ENCODE results near the gene GPC6.
"Not testable (repeated sequence)": the region's sequence is repeated elsewhere in the genome, so short reads cannot be mapped to it uniquely, and the experiment has no call there.

The GPC6 gene

DNA sequence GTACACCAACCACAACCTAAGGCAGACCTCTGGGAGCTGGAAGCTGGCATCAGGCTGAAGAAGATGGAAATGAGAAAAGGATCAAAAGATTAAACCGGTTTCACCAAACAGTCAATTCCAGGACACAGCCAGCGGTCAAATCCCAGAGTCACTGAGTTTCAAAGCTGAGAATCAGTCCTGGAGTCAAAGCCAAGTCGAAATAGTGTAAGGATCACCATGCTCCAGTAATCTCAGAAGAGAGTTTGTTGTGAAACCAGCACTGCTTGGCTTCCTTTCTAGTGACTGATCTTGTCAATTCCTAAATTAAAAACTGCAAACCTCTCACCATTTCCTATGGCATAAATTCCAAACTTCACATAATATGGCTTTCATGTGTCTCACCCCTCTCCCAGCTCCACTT lies 198.8 kb downstream of the GPC6 start:
- no peak for DNase-seq

GRCh38 chr13:93430381-93430780 lies 203.8 kb downstream of the GPC6 start:
- DNase-seq, result no peak

- no peak for DNase-seq
Observed at GRCh38 chr13:93435651-93436050, 209.0 kb downstream of the GPC6 start.

- no peak for DNase-seq
Observed at GRCh38 chr13:93437081-93437480, 210.5 kb downstream of the GPC6 start.

- no peak for DNase-seq
Observed at GRCh38 chr13:93446238-93446637, 219.6 kb downstream of the GPC6 start.

DNA sequence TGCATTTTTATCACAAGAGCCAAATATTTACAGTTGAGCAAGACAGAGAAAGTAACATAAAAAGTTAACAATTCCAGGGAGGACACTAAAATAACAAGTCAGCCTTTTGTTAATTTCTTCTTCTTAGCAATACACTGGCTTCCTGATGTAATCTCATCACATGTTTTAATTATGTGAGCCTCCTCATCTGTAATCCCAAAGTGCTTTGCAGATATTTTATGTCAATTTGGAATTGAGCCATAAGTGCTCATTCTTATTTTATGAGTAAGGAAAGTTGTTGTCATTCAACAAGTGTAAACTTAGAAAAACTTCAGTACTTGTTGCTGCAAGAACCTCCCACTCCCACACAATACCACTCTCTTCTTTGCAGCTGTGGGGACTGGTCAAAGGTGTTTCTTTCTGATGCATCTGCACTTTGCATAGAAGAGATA lies 223.6 kb downstream of the GPC6 start:
- no peak for DNase-seq

DNA sequence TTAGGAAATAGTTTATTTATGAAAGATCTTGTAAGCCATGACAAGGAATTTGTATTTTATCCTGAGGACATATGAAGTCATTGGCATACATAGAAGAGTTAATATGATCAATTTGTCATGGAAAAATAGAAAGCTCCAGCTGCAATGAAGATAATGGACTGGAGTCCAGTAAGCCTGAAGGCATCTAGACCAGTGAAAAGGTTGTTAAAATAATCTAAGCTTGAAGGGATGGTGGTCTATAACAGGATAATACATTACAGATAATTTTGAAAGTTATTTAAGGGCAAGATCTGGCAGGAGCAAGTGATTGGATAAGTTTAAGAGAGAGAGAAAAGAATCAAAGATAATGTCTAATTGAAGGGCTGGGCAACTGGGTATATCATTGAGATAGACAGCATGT lies 224.2 kb downstream of the GPC6 start:
- DNase-seq, result no peak

DNA sequence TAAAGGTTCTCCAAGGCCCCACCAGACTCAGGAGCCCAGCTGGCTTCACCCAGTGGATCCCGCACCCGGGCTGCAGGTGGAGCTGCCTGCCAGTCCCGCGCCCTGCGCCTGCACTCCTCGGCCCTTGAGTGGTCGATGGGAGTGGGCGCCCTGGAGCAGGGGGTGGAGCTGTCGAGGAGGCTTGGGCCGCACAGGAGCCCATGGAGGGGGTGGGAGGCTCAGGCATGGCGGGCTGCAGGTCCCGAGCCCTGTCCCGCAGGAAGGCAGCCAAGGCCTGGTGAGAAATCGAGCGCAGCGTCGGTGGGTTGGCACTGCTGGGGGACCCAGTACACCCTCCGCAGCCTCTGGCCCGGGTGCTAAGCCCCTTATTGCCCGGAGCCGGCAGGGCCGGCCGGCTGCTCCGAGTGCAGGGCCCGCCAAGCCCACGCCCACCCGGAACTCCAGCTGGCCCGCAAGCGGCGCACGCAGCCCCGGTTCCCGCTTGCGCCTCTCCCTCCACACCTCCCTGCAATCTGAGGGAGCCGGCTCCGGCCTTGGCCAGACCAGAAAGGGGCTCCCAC lies 228.1 kb downstream of the GPC6 start:
- DNase-seq, result not testable (repeated sequence)

DNA sequence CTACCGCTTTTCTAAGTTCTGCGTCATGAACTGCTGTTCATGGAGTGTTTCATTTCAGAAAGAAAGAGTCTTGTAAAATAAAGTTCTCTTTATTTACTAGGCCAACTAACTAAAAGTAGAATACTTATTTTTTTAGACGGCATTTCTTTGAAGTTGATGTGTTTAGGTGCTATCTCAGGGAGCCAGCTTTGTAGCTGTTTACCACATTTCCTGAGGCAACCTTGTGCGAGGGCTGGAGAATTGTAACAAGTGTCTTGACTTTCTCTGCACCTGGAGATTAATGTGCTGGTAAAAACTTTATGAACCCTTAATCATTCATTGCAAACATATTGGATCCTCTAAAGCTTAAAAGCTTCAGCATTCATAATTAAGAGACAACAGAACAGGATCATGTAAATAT lies 229.3 kb downstream of the GPC6 start:
- no peak for DNase-seq

DNA sequence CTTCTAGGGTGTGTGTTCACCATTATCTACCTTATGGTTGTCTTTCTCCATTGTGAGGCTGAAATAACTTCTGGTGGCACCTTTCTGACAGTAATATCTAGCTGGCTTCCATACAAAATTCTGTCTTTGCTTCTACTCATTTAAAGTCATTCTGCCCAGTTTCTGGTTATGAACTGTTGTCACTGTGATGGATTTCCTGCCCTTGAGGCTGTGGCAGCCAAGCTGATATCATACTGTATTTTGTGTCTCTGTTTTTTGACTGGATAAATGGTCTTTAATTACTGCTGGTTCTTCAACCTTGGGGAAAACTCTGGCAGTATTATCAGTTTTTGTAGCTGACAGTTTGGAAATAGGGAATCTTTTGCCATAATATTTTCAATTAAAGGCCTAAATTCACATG lies 233.4 kb downstream of the GPC6 start:
- no peak for DNase-seq

DNA sequence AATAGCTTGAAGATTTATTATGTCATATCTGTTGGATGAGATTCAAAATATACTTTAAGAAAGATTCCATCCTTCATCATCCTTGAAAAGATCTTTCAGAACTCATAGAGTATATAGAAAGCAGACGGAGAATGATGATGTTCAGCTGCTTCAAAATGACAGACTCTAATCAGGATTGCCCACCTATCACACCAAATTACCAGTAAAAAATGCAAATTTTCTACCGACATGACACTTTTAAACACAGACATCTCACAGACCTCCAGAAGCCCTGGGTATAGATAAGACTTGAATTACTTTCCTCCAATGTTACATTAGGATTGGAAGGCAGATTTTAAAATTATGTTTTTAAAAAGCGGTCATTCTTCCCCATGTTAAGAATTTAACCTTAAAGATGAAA lies 235.5 kb downstream of the GPC6 start:
- no peak for DNase-seq

DNA sequence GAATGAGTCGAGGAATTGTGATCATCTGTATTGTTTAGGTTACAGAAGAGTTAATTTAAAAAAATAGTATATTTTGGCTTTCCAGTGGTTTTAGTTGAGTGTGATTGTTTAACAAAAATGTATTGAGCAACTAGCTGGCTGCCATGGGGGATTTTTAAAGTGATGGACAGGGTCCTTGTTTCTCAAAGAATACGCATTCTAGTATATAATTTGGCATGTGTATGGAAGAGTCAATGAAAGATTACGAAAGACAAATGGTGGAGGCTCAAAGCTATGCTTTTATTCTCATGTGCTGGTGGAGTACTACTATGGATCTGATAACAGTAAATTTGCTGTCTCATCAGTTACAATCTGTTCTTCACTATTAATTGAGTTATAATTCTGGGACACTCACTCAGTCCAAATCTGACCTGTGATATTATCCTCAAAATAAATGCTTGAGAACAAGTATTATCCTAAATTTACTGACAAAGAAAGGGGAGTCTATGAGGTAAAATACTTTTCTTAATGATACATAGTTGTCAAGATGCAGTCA lies 240.0 kb downstream of the GPC6 start:
- DNase-seq, result no peak

GRCh38 chr13:93467175-93467574 lies 240.6 kb downstream of the GPC6 start:
- DNase-seq, result no peak

DNA sequence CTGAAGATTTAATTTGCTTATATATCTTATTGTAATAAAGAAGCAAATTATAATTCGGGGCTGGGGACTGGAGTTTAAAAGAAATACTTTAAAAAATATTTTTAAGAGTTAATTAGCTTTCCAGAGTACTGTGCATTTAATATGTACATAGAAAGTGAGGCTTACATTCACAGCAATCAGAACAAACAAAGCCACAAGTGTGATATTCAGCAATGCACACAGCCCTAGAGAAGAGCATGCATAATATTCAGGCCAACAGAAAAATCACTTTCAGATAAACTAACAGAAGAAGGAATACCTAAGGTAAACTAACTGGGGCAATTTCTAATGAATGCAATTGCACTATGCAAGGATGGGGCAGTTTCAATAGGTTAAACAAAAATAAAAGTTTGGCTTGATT lies 241.8 kb downstream of the GPC6 start:
- no peak for DNase-seq

DNA sequence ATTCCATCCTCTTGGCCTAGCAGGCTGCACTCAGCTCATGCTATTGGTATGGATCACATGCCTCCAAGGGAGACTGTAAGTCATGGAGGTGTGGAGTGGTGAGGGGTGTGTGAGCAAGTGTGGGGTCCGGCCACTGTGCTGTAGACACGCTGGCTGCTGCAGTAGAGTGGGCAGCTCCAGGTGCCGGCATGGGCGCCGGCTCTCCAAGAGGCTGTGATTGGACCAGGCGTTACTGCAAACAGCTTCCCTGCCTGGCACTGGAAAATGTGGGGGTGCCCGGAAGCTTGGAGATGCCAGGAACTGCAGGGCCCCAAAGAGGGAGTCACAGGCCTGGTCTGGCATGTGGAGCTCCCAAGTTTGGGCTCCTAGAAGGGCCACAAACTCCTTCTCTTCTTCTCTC lies 245.7 kb downstream of the GPC6 start:
- no peak for DNase-seq

DNA sequence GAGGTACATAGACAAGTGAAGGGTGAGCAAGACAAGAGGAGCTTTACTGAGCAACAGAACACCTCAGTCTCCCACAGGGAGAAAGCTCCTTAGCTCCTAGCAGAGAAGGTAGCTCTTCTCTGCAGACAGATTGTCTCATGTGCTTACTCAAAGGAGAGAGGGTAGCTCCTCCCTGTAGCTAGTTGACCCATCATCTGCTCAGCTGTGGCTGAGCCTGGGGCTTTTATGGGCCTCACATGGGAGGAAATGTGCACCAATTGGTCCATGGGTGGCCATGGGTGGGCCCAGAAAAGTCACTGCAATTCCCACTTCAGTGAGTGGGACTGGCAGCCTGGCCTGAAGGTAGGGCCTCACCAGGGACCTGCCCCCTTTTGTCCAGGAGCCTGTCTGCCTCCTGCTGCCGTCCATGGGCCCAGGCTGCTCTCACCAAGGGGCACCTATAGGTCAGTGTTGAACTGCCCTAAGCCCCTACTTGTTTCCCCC lies 246.2 kb downstream of the GPC6 start:
- DNase-seq, result no peak

- DNase-seq, result no peak
Observed at GRCh38 chr13:93473441-93474270, 247.0 kb downstream of the GPC6 start.

- no peak for DNase-seq
Observed at GRCh38 chr13:93476175-93476574, 249.6 kb downstream of the GPC6 start.

DNA sequence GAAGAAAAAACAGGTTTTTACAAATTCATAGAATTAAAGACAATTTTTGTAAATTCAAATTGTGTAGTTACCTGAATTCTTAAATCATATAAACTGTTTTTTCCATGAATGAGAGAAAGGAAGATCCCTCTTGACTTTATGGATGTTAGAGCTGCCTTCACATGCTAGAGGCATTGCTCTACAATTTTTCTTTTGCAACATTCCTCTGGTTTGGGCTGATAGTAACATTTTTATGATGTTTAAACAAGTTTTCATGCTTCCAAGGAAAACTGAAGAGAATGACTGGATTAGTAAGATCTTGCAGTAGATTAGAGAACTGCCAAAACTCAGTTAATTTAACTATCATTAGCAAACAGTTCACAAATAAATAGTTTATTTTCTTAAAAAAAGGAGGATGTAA lies 250.6 kb downstream of the GPC6 start:
- DNase-seq, result no peak

GRCh38 chr13:93480553-93481106 lies 254.0 kb downstream of the GPC6 start:
- no peak for DNase-seq

GRCh38 chr13:93496117-93496516 lies 269.5 kb downstream of the GPC6 start:
- DNase-seq, result not testable (repeated sequence)

DNA sequence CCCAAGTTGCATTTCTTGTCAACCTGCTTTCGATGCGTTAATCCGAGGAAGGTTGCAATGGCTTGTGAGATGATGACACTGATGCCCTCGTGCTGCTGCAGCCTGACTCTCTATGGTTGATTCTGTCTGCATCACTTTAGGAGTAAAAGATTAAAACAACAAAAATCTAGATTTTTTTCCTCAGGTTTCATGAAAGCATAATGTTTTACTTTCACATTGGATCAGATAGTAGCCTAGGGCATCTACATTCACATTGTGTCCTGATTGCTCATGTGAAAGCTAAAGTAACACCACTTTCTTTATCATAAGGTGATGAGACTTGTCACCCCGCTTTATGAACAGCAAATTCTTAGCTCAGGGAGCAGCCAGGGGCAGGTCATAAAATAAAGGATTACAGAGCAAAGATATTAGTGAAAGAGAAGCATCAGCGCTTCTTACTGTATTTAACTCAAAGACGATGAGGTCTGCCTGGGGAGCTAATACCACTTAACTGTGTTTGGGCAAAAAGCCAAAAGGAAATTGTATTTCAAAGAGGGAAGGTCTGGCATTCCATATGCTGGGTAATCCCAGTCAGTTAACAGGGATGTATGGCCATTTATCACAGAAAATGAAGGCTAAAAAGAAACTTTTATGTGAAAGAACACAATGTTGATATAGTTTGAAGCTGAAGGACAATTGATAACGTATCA lies 270.5 kb downstream of the GPC6 start:
- DNase-seq, result no peak

Measured in nucleus accumbens (tissue), 56 donors.